T47D (cell line): ENCODE results near the gene KCNJ2.

Source experiments
- DNase-seq, 2 experiments: peaks; one replicate each; pipeline versions ENCODE4 v3.0.0 to v3.0.0-alpha.2; 2011 to 2012; ENCODE audit warnings: low read depth in 1 of 2, low spot score in 1 of 2
- JUND ChIP-seq: IDR thresholded peaks from 2 replicates; pipeline ENCODE4 v1.6.1; 2012; ENCODE audit warnings: low read depth
- in situ Hi-C: cut with HindIII; loops from 2 replicates; pipeline ENCODE4 v1.10.0; 2016; ENCODE audit warnings: low sequenced_read_pairs, low pct_unique_long_range_greater_than_20kb

KCNJ2 gene

GRCh38 chr17:70225276-70225675, 55.9 kb downstream of the KCNJ2 start:
- DNase-seq = peak; percentile 9 to 38
- no peak for TF ChIP-seq JUND
- in situ Hi-C loops = no loop called here
